HepG2 (cell line): ENCODE results near the gene NUDT2. TPM values are rescaled to one million over a fixed set of nuclear protein-coding genes. Genes with fewer than 3 reads are reported as not detected.

Source experiments
- CEBPB ChIP-seq: IDR thresholded peaks from 2 replicates; pipeline ENCODE4 v1.6.1; 2011; ENCODE audit warnings: low read depth, low read length, improper control_type of control experiment, borderline replicate concordance
- FOXC1 ChIP-seq: sonication (generic); formaldehyde crosslinking; IDR thresholded peaks from 2 replicates; pipeline ENCODE4 v1.8.0; 2022; ENCODE audit warnings: mild to moderate bottlenecking, missing genetic modification reagents, borderline replicate concordance
- MTA3 ChIP-seq: sonication (generic); formaldehyde crosslinking; IDR thresholded peaks from 2 replicates; pipeline ENCODE4 v1.4.0; 2020; ENCODE audit warnings: missing genetic modification reagents
- NAIF1 ChIP-seq: sonication (generic); formaldehyde crosslinking; IDR thresholded peaks from 2 replicates; pipeline ENCODE4 v1.5.0; 2020; ENCODE audit warnings: mild to moderate bottlenecking, missing genetic modification reagents, borderline replicate concordance
- NFYB ChIP-seq: sonication (generic); formaldehyde crosslinking; IDR thresholded peaks from 2 replicates; pipeline ENCODE4 v1.4.0; 2020; ENCODE audit warnings: missing genetic modification reagents
- RCOR2 ChIP-seq: IDR thresholded peaks from 2 replicates; pipeline ENCODE4 v1.6.1; 2016; ENCODE audit warnings: missing biosample characterization, missing genetic modification reagents
- SOX6 ChIP-seq, 2 experiments: fragments of 450-650 bp in 1 of 2; sonication (generic) in 1 of 2; formaldehyde crosslinking in 1 of 2; IDR thresholded peaks; 2 replicates each; pipeline versions ENCODE4 v1.4.0 to v1.6.1; 2017 to 2020; ENCODE audit warnings: antibody characterized with exemption in 1 of 2, mild to moderate bottlenecking in 1 of 2, missing genetic modification reagents in 1 of 2
- TCF7 ChIP-seq: sonication (generic); IDR thresholded peaks from 2 replicates; pipeline ENCODE4 v1.6.1; 2016; ENCODE audit warnings: antibody characterized with exemption, low read depth
- TCF7L2 ChIP-seq: IDR thresholded peaks from 2 replicates; pipeline ENCODE4 v1.6.1; 2011; ENCODE audit warnings: mild to moderate bottlenecking, low read depth, low read length, moderate library complexity
- ZMYM3 ChIP-seq: sonication (generic); formaldehyde crosslinking; IDR thresholded peaks from 2 replicates; pipeline ENCODE4 v1.5.1; 2020; ENCODE audit warnings: mild to moderate bottlenecking, missing genetic modification reagents
- ZNF20 ChIP-seq: sonication (generic); formaldehyde crosslinking; IDR thresholded peaks from 2 replicates; pipeline ENCODE4 v1.4.0; 2020; ENCODE audit warnings: mild to moderate bottlenecking, moderate library complexity, missing genetic modification reagents
- ZNF292 ChIP-seq: sonication (generic); formaldehyde crosslinking; IDR thresholded peaks from 2 replicates; pipeline ENCODE4 v1.8.1; 2022; ENCODE audit warnings: mild to moderate bottlenecking, low read depth, missing genetic modification reagents, borderline replicate concordance
- ZNF547 ChIP-seq: sonication (generic); formaldehyde crosslinking; IDR thresholded peaks from 2 replicates; pipeline ENCODE4 v1.5.1; 2020; ENCODE audit warnings: mild to moderate bottlenecking, missing genetic modification reagents
- ZNF552 ChIP-seq: sonication (generic); formaldehyde crosslinking; IDR thresholded peaks from 2 replicates; pipeline ENCODE4 v1.9.0; 2022; ENCODE audit warnings: missing genetic modification reagents, mild to moderate bottlenecking, borderline replicate concordance
- ZNF619 ChIP-seq: sonication (generic); formaldehyde crosslinking; IDR thresholded peaks from 2 replicates; pipeline ENCODE4 v1.4.0; 2020; ENCODE audit warnings: mild to moderate bottlenecking, missing genetic modification reagents
- ZNF703 ChIP-seq: sonication (generic); formaldehyde crosslinking; IDR thresholded peaks from 2 replicates; pipeline ENCODE4 v1.5.1; 2020; ENCODE audit warnings: missing genetic modification reagents, mild to moderate bottlenecking, moderate library complexity, borderline replicate concordance
- ZNF782 ChIP-seq: sonication (generic); formaldehyde crosslinking; IDR thresholded peaks from 2 replicates; pipeline ENCODE4 v1.4.0; 2020; ENCODE audit warnings: missing genetic modification reagents, mild to moderate bottlenecking, borderline replicate concordance
- ZNF850 ChIP-seq: sonication (generic); formaldehyde crosslinking; conservative IDR thresholded peaks from 2 replicates; pipeline ENCODE4 v1.9.0; 2021; ENCODE audit warnings: mild to moderate bottlenecking, missing genetic modification reagents
- polyA plus RNA-seq, 8 experiments: library from polyadenylated mRNA; depleted of rRNA in 3 of 8; stranded (reverse) in 7 of 8; unstranded in 1 of 8; fragments of >200 nt; fragmentation: Illumina TruSeq in 4 of 8; extraction: Trizol in 4 of 8; gene quantifications; 2 replicates each; pipeline versions ENCODE4 v1.2.1 to v1.2.3, GENCODE V29; 2011 to 2016; ENCODE audit warnings: low read depth in 4 of 8, missing spikeins in 1 of 8, mixed read lengths in 1 of 8; ENCODE audit not compliant: insufficient read depth in 1 of 8
- total RNA-seq, 5 experiments: library from RNA; depleted of rRNA; stranded (reverse); fragments of >200 nt; fragmentation: Illumina TruSeq; extraction: Trizol; gene quantifications; 2 replicates each; pipeline ENCODE4 v1.2.3, GENCODE V29; 2016; ENCODE audit warnings: low read depth in 1 of 5
- TF ChIP-seq, protein P1 (sequence below), 2 experiments: sonication (generic) in 1 of 2; formaldehyde crosslinking in 1 of 2; IDR thresholded peaks; 2 replicates each; pipeline versions ENCODE4 v1.6.1 to v1.9.0; 2014 to 2022; ENCODE audit warnings: antibody characterized with exemption in 1 of 2, borderline replicate concordance in 1 of 2, inconsistent platforms in 1 of 2, low read depth in 1 of 2, missing genetic modification reagents in 1 of 2
- TF ChIP-seq, protein P2 (sequence below): sonication (generic); formaldehyde crosslinking; IDR thresholded peaks from 2 replicates; pipeline ENCODE4 v1.4.0; 2020; ENCODE audit warnings: missing genetic modification reagents
- TF ChIP-seq, protein P3 (sequence below): sonication (generic); formaldehyde crosslinking; IDR thresholded peaks from 2 replicates; pipeline ENCODE4 v1.4.0; 2020; ENCODE audit warnings: mild to moderate bottlenecking, missing genetic modification reagents

NUDT2 gene
- total and polyA plus RNA-seq, 2 of the 13 experiments (the other 11 are each of a cell fraction or from before 2014, with no cell fraction given) = 19.9 to 24.6 TPM

DNA sequence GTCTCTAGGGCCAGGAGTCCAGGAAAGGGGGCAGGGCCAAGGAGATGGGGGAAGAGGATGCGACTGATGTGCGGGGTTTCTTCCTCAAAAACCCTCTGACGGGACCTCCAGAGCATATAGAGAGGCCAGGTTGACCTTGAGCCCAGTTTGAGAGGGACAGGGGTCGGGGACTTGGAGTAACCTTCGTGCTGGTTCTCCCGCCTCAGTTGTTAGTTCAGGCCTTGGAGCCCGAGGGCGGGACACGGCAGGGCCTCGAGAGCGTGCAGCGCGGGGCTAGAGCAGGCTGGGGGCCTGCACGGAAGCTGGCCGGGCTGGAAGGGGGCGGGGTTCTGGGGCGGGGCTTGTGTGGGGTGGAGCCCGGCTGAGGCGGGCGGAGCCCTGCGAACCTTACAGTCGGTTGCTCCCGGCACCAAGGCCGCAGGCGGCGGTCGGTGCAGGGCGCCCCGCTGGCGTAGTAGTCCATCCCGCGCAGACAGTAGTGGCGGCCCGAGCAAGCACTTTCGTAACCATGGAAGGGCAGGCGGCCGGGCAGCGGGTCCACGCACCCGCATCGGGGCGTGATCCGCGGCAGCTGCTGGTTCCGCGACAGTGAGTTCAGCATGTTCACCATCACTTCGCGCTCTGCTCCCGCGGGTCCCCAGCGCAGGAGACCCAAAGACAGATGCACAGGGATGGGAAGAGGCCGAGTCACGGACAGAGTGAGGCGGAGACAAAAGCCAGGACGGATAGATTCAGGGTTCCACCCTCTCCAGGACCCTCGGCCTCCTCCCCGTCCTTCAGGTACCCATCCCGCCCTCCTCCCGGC lies 51.3 kb downstream of the NUDT2 start (continued):
- TF ChIP-seq, protein P1, sequence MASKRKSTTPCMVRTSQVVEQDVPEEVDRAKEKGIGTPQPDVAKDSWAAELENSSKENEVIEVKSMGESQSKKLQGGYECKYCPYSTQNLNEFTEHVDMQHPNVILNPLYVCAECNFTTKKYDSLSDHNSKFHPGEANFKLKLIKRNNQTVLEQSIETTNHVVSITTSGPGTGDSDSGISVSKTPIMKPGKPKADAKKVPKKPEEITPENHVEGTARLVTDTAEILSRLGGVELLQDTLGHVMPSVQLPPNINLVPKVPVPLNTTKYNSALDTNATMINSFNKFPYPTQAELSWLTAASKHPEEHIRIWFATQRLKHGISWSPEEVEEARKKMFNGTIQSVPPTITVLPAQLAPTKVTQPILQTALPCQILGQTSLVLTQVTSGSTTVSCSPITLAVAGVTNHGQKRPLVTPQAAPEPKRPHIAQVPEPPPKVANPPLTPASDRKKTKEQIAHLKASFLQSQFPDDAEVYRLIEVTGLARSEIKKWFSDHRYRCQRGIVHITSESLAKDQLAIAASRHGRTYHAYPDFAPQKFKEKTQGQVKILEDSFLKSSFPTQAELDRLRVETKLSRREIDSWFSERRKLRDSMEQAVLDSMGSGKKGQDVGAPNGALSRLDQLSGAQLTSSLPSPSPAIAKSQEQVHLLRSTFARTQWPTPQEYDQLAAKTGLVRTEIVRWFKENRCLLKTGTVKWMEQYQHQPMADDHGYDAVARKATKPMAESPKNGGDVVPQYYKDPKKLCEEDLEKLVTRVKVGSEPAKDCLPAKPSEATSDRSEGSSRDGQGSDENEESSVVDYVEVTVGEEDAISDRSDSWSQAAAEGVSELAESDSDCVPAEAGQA (IDR thresholded peaks at IDR 0.05; ENCODE audit: low read depth) = no peak
- TF ChIP-seq, protein P1 (CRISPR knock-in tag; IDR thresholded peaks at IDR 0.05; ENCODE audit: borderline replicate concordance) = no peak
- peak; percentile 88 for TF ChIP-seq ZNF547 (CRISPR knock-in tag)
- no peak for TF ChIP-seq SOX6 (IDR thresholded peaks at IDR 0.05)
- no peak for TF ChIP-seq SOX6 (CRISPR knock-in tag; IDR thresholded peaks at IDR 0.05)
- no peak for TF ChIP-seq ZNF292
- TF ChIP-seq ZNF850 = no peak
- TF ChIP-seq, protein P2, sequence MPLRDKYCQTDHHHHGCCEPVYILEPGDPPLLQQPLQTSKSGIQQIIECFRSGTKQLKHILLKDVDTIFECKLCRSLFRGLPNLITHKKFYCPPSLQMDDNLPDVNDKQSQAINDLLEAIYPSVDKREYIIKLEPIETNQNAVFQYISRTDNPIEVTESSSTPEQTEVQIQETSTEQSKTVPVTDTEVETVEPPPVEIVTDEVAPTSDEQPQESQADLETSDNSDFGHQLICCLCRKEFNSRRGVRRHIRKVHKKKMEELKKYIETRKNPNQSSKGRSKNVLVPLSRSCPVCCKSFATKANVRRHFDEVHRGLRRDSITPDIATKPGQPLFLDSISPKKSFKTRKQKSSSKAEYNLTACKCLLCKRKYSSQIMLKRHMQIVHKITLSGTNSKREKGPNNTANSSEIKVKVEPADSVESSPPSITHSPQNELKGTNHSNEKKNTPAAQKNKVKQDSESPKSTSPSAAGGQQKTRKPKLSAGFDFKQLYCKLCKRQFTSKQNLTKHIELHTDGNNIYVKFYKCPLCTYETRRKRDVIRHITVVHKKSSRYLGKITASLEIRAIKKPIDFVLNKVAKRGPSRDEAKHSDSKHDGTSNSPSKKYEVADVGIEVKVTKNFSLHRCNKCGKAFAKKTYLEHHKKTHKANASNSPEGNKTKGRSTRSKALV (CRISPR knock-in tag) = no peak; the same call in 1 of the 2 replicates
- TF ChIP-seq CEBPB = peak; percentile 22; the same call in 1 of the 2 replicates
- TF ChIP-seq ZNF20 (CRISPR knock-in tag) = no peak
- TF ChIP-seq MTA3 (CRISPR knock-in tag) = no peak
- TF ChIP-seq, protein P3, sequence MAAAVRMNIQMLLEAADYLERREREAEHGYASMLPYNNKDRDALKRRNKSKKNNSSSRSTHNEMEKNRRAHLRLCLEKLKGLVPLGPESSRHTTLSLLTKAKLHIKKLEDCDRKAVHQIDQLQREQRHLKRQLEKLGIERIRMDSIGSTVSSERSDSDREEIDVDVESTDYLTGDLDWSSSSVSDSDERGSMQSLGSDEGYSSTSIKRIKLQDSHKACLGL = no peak; the same call in 1 of the 2 replicates
- TF ChIP-seq NFYB = no peak
- TF ChIP-seq NAIF1 = 0 out of 2 replicates have a peak, but pooled peaks have one; percentile 76
- TF ChIP-seq ZMYM3 = no peak
- TF ChIP-seq ZNF782 (CRISPR knock-in tag) = no peak
- TF ChIP-seq RCOR2 (CRISPR knock-in tag) = no peak
- no peak for TF ChIP-seq ZNF619
- no peak for TF ChIP-seq TCF7L2
- no peak; the same call in 1 of the 2 replicates for TF ChIP-seq ZNF552 (CRISPR knock-in tag)
- no peak for TF ChIP-seq TCF7
- peak; percentile 84; the same call in 1 of the 2 replicates for TF ChIP-seq ZNF703 (CRISPR knock-in tag)
- TF ChIP-seq FOXC1 (CRISPR knock-in tag) = peak; percentile 78
